Head of caudate nucleus (tissue), 42 donors: Measurements from ENCODE around the gene RNF144B.
A peak's percentile ranks its signal among the peaks of the same experiment; 100 is the strongest.
"Not testable (repeated sequence)": the region's sequence is repeated elsewhere in the genome, so short reads cannot be mapped to it uniquely, and the experiment has no call there.

Experiments used
- DNase-seq, 42 donors: peaks; one replicate each; pipeline versions ENCODE4 v3.0.0 to v3.0.0-alpha.2; 2020 to 2021; ENCODE audit warnings: mixed read lengths in 7 of 42
- intact Hi-C: fragments of 100-400 bp; cut with DNase I; formaldehyde crosslinking; loops from one replicate; pipeline ENCODE4 v1.15.0; 2022

Gene RNF144B

GRCh38 chr6:18387061-18387721, at the start of gene RNF144B:
TSS of gene RNF144B (plus strand) at chr6:18387350. CDS start at chr6:18399535, 12,185 bp downstream.
- peak; percentile 31 to 82 (median 66) for DNase-seq
- intact Hi-C loops = no loop called here

- no peak for DNase-seq
- intact Hi-C loops = no loop called here
Measured at GRCh38 chr6:18339599-18339998, 47.6 kb upstream of the RNF144B start.

- no peak for DNase-seq
- intact Hi-C loops = no loop called here
Measured at GRCh38 chr6:18340781-18341551, 46.2 kb upstream of the RNF144B start.

DNA sequence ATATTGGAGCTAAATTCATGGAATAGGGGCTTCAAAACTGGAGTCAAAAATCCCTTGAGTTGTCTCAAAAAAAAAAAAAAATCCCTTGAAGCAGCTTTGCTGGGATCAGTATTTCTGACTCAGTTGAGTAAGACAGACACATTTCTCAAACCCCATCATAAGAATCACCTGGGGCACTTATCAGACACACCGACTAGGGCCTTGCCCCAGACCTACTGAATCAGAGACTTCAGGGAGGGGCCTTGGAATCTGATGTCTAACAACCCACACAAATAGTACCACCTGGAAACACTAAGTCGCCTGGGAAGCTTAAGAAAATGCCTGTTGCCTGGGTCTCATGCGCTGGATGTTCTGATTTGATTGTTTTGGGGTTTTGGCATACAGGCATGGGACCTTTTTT, 44.9 kb upstream of the RNF144B start:
- no peak for DNase-seq
- intact Hi-C loops = no loop called here

DNA sequence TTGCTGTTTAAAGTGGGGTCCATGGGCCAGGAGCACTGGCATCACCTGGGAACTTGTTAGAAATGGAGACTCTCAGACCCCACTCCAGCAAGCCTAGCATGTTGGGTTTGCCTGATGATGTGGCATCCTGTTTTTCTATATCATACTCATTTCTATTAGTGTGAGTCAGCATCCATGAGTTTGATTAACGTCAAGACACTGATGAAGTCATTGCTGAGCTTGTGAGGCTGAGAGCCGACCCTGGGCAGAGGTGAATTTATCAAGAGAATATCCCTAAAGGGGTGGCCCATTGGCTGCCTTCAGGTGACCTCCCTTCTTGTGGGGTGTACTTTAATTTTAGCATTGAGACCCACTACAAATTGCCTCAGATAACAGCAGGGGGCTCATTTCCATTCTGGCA, 43.4 kb upstream of the RNF144B start:
- no peak for DNase-seq
- intact Hi-C loops = no loop called here

- intact Hi-C loops = no loop called here
- DNase-seq = no peak
Measured at GRCh38 chr6:18347021-18347577, 40.1 kb upstream of the RNF144B start.

GRCh38 chr6:18347866-18348265, 39.3 kb upstream of the RNF144B start:
- DNase-seq = no peak
- intact Hi-C loops = no loop called here

- no peak for DNase-seq
- intact Hi-C loops = no loop called here
Measured at GRCh38 chr6:18349386-18349785, 37.8 kb upstream of the RNF144B start.

GRCh38 chr6:18350271-18350670, 36.9 kb upstream of the RNF144B start:
- intact Hi-C loops = no loop called here
- no peak for DNase-seq

- intact Hi-C loops = no loop called here
- no peak for DNase-seq
Measured at GRCh38 chr6:18350712-18351111, 36.4 kb upstream of the RNF144B start.

GRCh38 chr6:18352001-18352400, 35.1 kb upstream of the RNF144B start:
- intact Hi-C loops = no loop called here
- no peak for DNase-seq

- no peak for DNase-seq
- intact Hi-C loops = no loop called here
Measured at GRCh38 chr6:18352842-18353241, 34.3 kb upstream of the RNF144B start.

DNA sequence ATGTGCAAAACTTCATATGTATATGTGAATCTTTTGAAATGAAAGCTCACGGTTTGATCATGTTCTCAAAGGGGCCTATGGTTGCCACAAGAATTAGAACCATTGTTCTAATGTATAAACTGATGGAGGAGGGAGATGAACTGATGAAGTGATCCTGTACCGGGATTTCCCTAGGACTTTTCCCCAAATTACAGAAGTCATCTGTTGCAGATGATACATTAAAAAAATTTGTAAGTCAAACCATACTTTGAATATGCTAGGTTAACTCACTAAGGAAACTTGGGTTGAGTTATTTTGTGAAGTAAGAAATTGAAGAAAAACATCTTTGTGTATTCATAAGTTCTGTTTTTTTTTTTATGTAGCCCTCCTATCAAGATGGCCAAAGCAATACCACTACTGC, 33.9 kb upstream of the RNF144B start:
- intact Hi-C loops = no loop called here
- no peak for DNase-seq

DNA sequence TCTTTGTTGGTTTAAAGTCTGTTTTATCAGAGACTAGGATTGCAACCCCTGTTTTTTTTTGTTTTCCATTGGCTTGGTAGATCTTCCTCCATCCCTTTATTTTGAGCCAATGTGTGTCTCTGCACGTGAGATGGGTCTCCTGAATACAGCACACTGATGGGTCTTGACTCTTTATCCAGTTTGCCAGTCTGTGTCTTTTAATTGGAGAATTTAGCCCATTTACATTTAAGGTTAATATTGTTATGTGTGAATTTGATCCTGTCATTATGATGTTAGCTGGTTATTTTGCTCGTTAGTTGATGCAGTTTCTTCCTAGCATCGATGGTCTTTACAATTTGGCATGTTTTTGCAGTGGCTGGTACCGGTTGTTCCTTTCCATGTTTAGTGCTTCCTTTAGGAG, 29.6 kb upstream of the RNF144B start:
- DNase-seq = not testable (repeated sequence)

GRCh38 chr6:18359237-18359885, 27.8 kb upstream of the RNF144B start:
- intact Hi-C loops = no loop called here
- no peak for DNase-seq

More for the DNA sequence above, 29.6 kb upstream of the RNF144B start:
- intact Hi-C loops = not testable (repeated sequence)

DNA sequence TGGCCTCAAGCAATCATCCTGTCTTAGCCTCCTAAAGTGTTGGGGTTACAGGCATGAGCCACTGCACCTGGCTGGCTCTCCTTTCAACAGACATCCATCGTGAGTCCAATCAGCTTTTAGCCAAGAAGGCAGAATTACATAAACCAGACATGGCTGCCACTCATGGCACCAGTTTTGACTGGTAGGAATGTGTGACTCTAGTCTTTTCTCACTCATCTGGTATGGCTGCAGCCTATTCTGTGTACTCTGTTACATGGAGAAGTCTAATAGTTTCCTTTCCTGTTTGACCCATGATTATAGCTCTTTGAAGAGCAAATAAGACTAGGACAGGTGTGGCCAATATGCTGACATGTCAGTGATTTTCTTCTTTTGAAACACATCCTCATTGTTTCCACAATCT, 27.0 kb upstream of the RNF144B start:
- no peak for DNase-seq
- intact Hi-C loops = no loop called here

- intact Hi-C loops = no loop called here
- DNase-seq = no peak
Measured at GRCh38 chr6:18362058-18362561, 25.0 kb upstream of the RNF144B start.

DNA sequence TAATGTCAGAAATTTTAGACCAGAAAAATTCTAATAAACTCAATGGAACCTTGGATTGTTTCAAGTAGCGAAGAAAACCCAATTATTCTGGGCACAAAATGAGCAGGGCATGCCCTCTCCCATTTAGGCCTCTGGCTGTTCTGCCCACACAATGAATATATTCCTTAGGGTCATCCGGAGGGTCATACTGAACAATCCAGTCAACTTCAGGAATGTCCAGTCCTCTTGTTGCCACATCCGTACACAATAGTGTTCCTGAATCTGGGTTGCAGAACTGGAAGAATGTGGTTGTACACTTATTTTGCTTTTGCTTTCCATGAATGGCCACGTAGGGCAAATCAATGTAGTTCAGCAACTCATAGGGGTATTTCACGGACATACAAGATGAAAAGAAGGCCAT, 23.4 kb upstream of the RNF144B start:
- intact Hi-C loops = no loop called here

DNA sequence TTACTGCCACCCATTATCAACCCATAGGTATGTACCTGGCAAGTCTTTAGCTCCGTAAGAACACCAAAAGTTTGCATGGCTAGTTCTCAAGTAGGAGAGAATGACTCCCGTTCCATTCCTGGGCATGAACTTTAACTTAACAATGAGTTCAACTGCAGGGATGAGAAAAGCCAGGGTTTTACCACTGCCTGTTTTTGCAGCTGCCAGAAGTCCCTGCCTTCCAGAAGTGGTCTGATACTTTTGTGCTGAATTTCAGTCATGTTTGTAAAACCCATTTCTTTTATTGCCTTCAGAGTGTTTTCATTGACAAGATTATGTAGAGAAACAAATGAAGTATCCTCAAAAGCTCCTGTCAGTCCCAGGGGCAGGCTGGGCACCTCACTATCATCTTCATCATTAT, 22.6 kb upstream of the RNF144B start:
- DNase-seq, intact Hi-C loops: not testable (repeated sequence)

More for the DNA sequence above, 23.4 kb upstream of the RNF144B start:
- no peak for DNase-seq

DNA sequence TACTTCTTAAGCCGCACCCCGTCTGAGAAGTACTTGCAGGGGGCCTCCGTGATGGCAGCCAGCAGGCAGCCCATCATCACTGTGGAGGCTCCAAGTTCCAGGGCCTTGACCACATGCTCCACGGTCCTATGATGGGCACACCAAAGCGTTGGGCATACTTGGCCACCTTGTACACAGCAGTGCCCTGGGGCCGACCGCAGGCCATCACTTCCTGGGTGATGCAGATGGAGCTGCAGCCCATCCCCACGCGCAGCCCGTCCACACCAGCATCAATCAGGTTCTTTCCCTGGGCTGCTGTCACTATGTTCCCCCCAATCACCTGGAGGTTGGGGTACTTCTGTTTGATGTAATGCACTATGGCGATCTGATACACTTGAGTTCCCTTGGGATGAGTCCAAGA, 19.8 kb upstream of the RNF144B start:
- DNase-seq = no peak
- intact Hi-C loops = no loop called here
